ENCODE results near the gene LPCAT1.

Gene LPCAT1

DNA sequence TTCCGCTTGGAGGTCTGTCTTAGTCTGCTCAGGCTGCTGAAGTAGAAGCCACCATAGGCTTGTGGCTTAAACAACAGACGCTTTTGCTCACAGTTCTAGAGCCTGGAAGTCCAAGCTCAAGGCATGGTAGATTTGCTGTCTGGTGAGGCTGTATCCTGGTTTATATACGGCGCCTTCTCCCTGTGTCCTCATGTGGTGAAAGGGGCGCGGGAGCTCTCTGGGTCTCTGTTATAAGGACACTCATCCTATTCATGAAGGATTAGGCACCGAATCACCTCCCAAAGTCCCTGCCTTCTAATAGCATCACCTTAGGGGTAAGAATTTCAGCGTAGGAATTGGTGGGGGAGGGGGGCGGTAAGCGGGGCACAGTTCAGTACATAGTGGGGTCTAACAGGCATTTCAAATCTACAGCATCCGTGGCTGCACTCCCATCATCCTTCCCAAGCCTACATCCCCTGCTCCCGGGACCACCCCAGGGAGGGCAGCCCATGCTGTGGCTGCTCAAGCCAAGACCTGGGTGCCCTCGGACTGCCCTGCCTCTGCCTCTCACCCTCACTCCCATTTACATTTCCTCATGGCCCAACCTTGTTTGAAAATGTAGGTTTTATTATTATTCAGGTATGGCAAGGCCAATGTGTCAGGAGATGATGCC lies 15.1 kb upstream of the LPCAT1 start:
- TF ChIP-seq GATA1 (IDR thresholded peaks at IDR 0.05; ENCODE audit: low read depth, low read length) (no peak), POLR2A (IDR thresholded peaks at IDR 0.05; ENCODE audit: low read length) (no peak)
- no peak for DNase-seq

GRCh38 chr5:1538276-1538675 lies 14.5 kb upstream of the LPCAT1 start:
- TF ChIP-seq POLR2A (IDR thresholded peaks at IDR 0.05; ENCODE audit: low read length) = no peak
- no peak for TF ChIP-seq GATA1 (IDR thresholded peaks at IDR 0.05; ENCODE audit: low read depth, low read length)
- no peak for DNase-seq

GRCh38 chr5:1537603-1538154 lies 13.9 kb upstream of the LPCAT1 start:
- TF ChIP-seq POLR2A (IDR thresholded peaks at IDR 0.05; ENCODE audit: low read length) (no peak), GATA1 (IDR thresholded peaks at IDR 0.05; ENCODE audit: low read depth, low read length) (no peak)
- DNase-seq = no peak

DNA sequence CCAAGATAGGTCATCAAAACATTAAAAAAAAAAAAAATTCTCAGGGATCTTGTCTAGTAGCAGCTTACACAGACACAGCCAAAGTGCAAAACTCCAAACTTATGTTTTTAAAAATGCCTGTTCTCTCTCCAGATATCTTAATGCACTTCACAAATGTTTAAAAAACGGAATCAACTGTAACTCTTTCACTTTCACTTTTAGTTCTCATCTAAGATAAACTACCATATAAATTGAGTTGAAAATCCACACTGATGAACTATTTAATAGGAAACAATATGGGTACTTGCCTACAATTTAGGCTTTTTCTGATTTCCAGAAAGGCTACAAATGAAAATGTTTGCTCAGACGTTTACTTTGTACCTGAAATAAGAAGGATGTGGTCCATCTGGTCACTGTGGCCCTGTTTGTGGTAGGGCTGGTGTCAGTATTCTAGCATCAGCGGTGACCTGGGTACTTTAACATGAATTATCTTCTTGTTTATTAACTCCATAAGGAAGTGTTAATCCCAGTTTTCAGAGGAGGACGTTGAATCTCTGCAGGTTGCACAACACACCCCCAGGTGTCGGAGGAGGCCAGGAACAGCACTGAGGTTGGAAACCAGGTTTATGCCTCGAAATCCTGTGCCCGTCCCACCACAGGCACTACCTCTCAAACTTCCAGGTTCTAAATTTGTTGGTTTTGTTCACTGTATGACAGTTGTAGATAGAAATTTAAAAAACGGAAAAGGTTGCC lies 13.3 kb upstream of the LPCAT1 start:
- no peak for DNase-seq

DNA sequence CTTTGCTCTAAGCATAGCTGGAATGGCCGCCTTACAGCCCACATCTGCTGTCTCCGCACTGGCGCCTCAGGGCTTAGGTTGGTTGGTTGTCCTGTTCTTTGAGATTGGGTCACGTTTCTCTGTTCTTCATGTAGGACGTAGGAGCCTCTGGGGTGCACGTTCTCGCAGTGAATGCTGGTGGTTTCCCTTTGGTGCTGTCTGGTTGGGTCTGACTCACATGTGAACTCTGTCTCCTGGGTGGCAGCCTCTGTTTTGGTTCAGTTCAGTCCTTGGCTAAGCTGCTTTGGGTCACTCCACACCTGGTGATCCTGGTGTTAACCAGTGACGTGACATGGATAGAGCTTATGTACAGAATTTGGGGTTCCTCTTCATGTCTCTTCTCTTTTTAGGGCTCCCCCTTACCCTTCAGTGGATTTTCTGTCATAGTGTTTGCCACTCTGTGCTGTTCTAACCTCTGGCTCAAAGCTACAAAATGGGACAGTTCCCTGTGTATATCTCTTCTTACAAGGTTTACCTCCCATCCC lies 12.6 kb upstream of the LPCAT1 start:
- DNase-seq = no peak
- no peak for TF ChIP-seq POLR2A (IDR thresholded peaks at IDR 0.05; ENCODE audit: low read length)
- no peak for TF ChIP-seq GATA1 (IDR thresholded peaks at IDR 0.05; ENCODE audit: low read depth, low read length)

More for the DNA sequence above, 13.3 kb upstream of the LPCAT1 start:
- TF ChIP-seq GATA1 (IDR thresholded peaks at IDR 0.05; ENCODE audit: low read depth, low read length) = no peak
- TF ChIP-seq POLR2A (IDR thresholded peaks at IDR 0.05; ENCODE audit: low read length) = no peak

DNA sequence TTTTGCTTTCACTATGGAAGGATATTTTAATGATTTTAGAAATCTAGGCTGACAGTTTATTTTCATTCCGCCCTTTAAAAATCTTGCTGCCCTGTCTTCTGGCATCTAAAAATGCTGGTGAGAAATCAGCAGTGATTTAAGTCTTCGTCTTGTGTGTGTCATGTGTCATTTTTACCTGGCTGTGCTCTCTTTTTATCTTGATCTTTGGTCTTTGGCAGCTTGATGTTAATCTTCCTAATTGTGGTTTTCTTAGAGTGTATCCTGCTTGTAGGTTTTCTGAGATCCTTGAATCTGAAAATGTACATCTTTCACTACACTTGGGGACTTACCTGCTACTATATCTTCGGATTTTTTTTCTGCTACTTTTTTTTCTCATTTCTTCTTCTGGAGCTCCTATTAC lies 11.9 kb upstream of the LPCAT1 start:
- DNase-seq = no peak
- no peak for TF ChIP-seq GATA1 (IDR thresholded peaks at IDR 0.05; ENCODE audit: low read depth, low read length)
- no peak for TF ChIP-seq POLR2A (IDR thresholded peaks at IDR 0.05; ENCODE audit: low read length)

DNA sequence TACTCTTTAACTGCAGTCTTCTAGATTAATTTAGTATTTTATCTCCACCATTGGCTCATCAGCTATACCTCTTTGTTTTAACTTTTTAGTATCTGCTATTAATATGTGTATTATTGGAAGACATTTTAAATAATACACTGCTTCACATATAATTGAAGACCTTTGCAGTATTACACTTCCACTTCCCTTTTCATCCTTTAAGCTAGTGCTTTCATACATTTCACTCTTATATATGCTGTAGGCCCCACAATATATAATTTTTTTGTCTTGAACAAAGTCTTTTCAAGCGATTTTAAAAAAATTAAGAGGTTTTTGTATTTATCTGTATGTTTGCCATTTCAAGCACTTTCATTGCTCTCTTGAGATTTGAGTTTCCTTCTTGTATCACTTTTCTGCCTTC lies 8.6 kb upstream of the LPCAT1 start:
- TF ChIP-seq GATA1 (IDR thresholded peaks at IDR 0.05; ENCODE audit: low read depth, low read length) (no peak), POLR2A (IDR thresholded peaks at IDR 0.05; ENCODE audit: low read length) (no peak)
- DNase-seq = no peak

GRCh38 chr5:1529498-1529897 lies 5.7 kb upstream of the LPCAT1 start:
- DNase-seq = no peak
- TF ChIP-seq POLR2A (IDR thresholded peaks at IDR 0.05; ENCODE audit: low read length) (no peak), GATA1 (IDR thresholded peaks at IDR 0.05; ENCODE audit: low read depth, low read length) (no peak)

DNA sequence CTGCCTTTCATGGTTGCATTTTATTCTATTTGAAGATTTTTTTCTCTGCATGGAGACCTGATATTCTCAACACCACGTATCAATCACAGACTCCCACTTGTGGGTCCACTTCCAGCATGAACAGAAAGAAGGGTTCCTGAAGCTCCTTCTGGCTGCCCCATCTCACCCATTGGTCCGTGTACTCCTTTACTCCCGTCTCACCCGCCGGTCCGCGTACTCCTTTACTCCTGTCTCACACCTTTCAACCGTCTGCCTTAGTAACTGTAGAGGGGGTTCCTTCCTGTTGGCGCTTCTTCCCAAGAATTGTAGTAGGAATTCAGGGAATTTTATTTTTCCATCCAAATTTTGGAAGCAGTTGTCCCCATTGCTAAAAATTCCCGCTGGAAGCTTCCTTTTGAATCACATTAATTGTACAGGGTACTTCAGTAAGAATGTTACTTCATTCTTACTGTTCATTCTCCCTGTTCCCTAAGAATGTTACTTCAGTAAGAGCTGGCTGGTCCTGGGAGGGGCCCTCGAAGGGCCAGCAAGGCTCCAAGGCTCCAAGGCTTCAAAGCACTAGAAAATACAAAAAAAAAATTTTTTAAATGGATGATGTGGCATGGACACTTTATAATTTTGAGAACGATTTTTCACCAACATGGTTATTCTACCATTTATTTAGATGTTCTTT lies 3.9 kb upstream of the LPCAT1 start:
- TF ChIP-seq GATA1 (IDR thresholded peaks at IDR 0.05; ENCODE audit: low read depth, low read length) (no peak), POLR2A (IDR thresholded peaks at IDR 0.05; ENCODE audit: low read length) (no peak)
- no peak for DNase-seq

GRCh38 chr5:1526681-1527131 lies 2.9 kb upstream of the LPCAT1 start:
- no peak for DNase-seq
- no peak for TF ChIP-seq POLR2A (IDR thresholded peaks at IDR 0.05; ENCODE audit: low read length)
- TF ChIP-seq GATA1 (IDR thresholded peaks at IDR 0.05; ENCODE audit: low read depth, low read length) = no peak

DNA sequence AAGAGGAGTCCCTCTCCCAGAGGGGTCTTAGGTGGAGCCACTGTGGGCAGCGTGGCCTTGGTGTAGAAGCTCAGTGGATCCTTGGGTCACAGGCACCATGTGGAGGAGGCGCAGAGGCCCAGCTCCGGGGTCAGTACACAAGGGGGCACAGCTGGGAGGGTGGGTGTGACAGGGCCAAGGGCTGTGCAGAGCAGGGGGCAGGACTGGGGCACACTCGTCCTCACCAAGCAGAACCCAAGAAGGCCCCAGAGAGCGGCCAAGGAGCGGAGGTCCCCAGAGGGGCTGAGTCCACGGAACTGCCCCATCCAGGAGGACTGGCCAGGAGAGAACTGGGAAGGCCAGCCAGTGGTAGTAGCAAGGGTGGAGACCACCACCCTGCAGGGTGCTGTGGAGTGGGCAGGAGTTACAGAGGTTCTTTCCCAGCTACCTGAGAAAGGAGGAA lies 2.5 kb upstream of the LPCAT1 start:
- no peak for TF ChIP-seq POLR2A (IDR thresholded peaks at IDR 0.05; ENCODE audit: low read length)
- TF ChIP-seq GATA1 (IDR thresholded peaks at IDR 0.05; ENCODE audit: low read depth, low read length) = no peak
- DNase-seq = no peak

DNA sequence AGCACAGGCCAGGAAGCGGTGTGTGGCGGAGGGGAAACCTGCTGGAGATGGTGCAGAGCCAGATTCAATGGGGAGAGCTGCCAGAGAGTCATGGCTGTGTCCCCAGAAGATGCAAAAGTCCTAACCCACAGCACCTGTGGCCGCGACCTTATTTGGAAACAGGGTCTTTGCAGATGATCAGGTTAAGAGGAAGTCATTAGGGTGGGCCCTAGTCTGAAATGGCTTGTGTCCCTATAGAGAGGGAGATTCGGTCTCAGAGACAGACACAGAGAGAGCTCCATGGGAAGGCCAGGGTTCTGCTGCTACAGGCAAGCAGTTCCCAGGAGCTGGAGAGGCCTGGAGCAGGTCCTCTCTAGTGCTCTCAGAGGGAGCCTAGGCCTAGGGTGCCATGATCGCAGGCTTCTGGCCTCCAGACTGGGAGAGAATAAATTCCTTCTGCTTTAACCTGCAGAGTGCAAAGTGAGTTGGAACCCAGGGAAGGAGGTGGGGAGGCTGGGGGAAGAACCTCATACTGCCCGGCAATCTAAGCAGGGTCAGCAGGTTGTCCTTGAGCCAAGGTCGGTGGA lies 1.9 kb upstream of the LPCAT1 start:
- no peak for DNase-seq
- TF ChIP-seq POLR2A (IDR thresholded peaks at IDR 0.05; ENCODE audit: low read length) (no peak), GATA1 (IDR thresholded peaks at IDR 0.05; ENCODE audit: low read depth, low read length) (no peak)

- no peak for DNase-seq
- TF ChIP-seq GATA1 (IDR thresholded peaks at IDR 0.05; ENCODE audit: low read depth, low read length) (no peak), POLR2A (IDR thresholded peaks at IDR 0.05; ENCODE audit: low read length) (no peak)
Measured at GRCh38 chr5:1524799-1525623, 1.3 kb upstream of the LPCAT1 start.
